GM06990 (cell line): ENCODE measurements around the gene RBM4B.

Experiments used
- DNase-seq: peaks from one replicate; pipeline ENCODE4 v3.0.0-alpha.2; 2011; ENCODE audit not compliant: insufficient read length; ENCODE audit errors: extremely low read depth
- H3K27me3 ChIP-seq: replicated peaks from 2 replicates; pipeline ENCODE4 v1.6.0; 2011; ENCODE audit warnings: low read length; ENCODE audit not compliant: control insufficient read depth, insufficient read depth
- H3K36me3 ChIP-seq: 2 replicates; pipeline ENCODE4 v1.5.1; 2011; ENCODE audit warnings: low read length; ENCODE audit not compliant: control insufficient read depth, insufficient read depth
- H3K4me3 ChIP-seq: replicated peaks from 2 replicates; pipeline ENCODE4 v1.5.1; 2011; ENCODE audit warnings: low read depth, mild to moderate bottlenecking, control low read depth, low read length
- TF ChIP-seq, protein P1 (sequence below): IDR thresholded peaks from 2 replicates; pipeline ENCODE4 v1.5.1; 2011; ENCODE audit warnings: low read length, control low read depth, mild to moderate bottlenecking, inconsistent platforms; ENCODE audit not compliant: insufficient read depth, poor library complexity, severe bottlenecking

The RBM4B gene

DNA sequence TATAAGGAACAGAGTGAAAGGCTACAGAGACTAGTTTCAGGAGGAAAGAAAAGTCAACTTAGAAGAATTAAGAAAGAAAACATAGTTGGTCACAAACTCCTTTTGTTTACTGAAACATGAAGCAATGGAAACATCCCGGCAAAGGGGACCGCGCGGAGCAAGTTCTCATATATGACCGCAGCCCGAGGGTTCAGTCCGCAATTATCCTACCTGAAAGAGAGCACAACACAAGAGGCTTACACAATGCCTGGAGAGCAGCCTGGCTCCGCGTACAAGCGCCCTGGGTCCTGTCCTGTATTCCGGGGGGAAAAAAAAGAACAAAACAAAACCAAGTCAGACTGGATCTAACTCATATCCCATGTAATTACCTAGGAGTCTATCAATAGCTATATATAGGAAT is 12.3 kb downstream of the RBM4B start:
- TF ChIP-seq, protein P1, sequence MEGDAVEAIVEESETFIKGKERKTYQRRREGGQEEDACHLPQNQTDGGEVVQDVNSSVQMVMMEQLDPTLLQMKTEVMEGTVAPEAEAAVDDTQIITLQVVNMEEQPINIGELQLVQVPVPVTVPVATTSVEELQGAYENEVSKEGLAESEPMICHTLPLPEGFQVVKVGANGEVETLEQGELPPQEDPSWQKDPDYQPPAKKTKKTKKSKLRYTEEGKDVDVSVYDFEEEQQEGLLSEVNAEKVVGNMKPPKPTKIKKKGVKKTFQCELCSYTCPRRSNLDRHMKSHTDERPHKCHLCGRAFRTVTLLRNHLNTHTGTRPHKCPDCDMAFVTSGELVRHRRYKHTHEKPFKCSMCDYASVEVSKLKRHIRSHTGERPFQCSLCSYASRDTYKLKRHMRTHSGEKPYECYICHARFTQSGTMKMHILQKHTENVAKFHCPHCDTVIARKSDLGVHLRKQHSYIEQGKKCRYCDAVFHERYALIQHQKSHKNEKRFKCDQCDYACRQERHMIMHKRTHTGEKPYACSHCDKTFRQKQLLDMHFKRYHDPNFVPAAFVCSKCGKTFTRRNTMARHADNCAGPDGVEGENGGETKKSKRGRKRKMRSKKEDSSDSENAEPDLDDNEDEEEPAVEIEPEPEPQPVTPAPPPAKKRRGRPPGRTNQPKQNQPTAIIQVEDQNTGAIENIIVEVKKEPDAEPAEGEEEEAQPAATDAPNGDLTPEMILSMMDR: no peak
- no peak for DNase-seq
- Histone ChIP-seq H3K27me3 (no peaks in the 10 kb centered on the region), H3K4me3 (no peak overlapping the region), H3K36me3 (peaks cover 12% of the 10 kb centered on the region)

DNA sequence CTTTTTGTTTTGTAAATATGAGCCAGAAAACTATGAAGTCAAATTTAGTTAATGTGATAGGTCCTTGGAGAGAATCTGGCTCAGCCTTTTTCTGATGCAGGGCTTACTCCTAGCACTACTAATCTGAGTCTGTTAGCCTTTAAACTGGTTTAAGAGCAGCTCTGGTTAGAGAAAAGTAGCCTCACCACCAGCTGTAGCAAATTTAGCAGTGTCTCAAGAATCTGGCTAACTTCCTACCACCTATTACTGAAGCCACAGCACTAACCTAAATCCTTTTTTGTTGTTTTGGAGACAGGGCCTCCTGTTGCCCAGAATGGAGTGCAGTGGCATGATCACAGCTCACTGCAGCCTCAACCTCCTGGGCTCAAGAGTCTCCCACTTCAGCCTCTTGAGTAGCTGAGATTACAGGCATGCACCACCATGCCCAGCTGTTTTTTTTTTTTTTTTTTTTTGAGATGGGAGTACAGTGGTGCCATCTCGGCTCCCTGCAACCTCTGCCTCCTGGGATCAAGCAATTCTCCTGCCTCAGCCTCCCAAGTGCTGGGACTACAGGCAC is 13.9 kb downstream of the RBM4B start:
- Histone ChIP-seq H3K36me3 (peaks cover 11% of the 10 kb centered on the region), H3K27me3 (no peaks in the 10 kb centered on the region), H3K4me3 (no peak overlapping the region)
- DNase-seq: no peak
- TF ChIP-seq, protein P1: no peak

DNA sequence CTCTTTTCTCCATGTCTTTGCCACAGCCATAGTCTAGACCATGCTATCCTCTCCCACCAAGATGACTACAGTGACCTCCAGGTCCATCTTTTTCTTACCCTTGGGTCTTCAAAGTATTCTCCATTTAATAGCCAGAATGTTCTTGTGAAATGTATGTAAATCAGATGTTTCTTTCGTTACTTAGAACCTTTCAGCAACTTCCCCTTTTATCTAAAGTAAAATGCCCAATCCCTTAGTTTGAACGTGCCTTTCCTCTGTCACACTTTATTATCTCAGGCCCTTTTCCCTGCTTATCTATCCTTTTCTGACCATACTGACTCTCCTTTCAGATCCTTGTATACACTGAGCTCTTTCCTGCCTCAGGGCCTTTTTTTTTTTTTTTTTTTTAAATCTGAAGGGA is 17.9 kb downstream of the RBM4B start:
- TF ChIP-seq, protein P1: no peak
- H3K27me3 ChIP-seq: no peaks in the 10 kb centered on the region
- H3K4me3 ChIP-seq: no peak overlapping the region
- DNase-seq: no peak
- H3K36me3 ChIP-seq: peaks cover 5% of the 10 kb centered on the region

DNA sequence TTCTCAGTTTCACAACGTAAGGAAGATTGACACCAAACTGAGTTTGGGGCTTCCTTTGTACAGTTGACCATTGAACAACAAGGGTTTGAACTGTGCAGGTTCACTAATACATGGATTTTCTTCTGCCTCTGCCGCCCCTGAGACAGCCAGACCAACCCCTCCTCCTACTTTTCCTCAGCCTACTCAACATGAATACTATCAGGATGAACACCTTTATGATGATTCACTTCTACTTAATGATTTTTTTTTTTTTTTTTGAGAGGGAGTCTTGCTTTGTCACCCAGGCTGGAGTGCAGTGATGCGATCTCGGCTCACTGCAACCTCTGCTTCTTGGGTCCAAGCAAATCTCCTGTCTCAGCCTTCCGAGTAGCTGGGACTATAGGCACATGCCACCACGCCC is 24.6 kb downstream of the RBM4B start:
- H3K36me3 ChIP-seq: peaks cover 14% of the 10 kb centered on the region
- TF ChIP-seq, protein P1: no peak

DNA sequence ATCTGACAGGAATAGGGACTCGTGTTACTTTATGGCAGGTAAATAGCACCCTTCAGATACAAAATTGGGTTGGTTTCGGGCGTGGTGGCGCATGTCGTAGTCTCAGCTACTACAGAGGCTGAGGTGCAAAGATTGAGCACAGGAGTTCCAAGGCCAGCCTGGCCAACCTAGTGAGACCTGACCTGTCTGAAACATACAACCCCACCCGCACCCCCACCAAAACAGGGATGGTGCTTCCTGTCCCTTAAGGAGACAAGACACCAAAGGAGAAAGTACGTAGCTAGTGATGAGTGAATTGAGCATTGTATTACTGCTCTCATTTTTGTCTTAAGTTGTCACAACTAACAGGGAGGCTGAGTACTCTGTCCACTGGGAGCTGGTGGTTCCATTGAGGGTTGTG is 25.0 kb downstream of the RBM4B start:
- DNase-seq: no peak
- no peak overlapping the region for H3K4me3 ChIP-seq
- H3K36me3 ChIP-seq: peaks cover 13% of the 10 kb centered on the region
- TF ChIP-seq, protein P1: no peak
- no peaks in the 10 kb centered on the region for H3K27me3 ChIP-seq

More for the DNA sequence above, 24.6 kb downstream of the RBM4B start:
- no peak for DNase-seq
- Histone ChIP-seq H3K4me3 (no peak overlapping the region), H3K27me3 (no peaks in the 10 kb centered on the region)

DNA sequence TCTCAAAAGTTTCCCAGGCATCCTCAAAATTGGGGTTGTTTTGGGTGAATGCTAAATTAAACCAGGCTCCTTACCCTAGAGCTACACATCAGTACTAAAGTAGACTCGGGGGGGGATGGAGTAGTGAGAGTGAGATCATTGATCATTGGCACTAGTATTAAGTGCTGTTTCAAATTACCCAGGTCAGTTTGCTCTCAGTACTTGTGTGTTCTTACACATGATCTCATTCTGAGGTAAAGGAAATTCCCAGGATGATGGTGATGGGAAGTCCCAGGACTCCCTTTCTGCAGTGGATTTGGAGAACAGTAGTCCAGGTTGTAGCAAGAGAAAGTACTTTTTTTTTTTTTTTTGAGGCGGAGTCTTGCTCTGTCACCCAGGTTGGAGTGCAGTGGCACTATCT is 26.7 kb downstream of the RBM4B start:
- Histone ChIP-seq H3K4me3 (no peak overlapping the region), H3K36me3 (peaks cover 22% of the 10 kb centered on the region), H3K27me3 (no peaks in the 10 kb centered on the region)
- TF ChIP-seq, protein P1: no peak
- DNase-seq: no peak
